ENCODE measurements around the gene PI4KA.

PI4KA gene

DNA sequence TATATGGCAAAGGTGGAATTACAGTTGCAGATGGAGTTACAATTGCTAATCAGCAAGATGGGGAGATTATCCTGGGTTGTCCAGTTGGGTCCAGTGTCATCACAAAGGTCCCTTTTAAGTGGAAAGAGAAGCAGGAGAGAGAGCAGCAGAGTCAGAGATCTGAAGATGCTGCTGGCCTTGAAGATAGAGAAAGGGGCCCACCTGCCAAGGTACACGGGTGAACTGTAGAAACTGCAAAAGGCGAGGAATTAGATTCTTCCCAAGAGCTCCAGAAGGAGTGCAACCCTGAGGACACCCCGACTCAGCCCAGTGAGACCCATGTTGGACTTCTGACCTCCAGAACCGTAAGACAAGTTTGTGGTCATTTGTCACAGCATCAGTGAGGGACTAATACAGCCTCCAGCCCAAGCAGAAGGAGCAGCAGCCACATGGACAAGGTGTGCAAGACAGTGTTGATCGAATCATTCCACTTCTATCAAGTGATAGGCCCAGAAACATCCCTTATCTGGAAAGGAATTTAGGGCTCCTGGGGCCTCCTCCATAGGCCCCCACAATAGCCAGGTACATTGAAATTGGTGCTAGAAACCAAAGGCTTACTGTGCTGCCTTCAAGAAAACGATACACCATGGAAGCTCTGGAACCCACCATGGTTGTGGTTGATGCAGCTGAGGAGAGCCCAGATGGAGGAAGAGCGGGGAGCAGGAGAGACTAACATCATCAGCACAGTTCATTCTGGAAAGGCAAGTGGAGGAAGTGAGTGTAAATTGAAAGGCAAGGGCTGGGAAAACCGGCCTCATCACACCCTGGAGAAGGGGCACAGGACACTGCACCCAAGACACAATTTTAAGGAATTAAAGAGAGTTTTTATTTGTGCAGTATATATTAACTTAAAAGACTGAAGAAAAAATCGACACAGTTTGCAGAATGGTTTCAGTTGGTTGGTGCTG is 23.5 kb upstream of the PI4KA start:
- no peak for DNase-seq

GRCh38 chr22:20881231-20881630 is 22.6 kb upstream of the PI4KA start:
- no peak for DNase-seq

DNA sequence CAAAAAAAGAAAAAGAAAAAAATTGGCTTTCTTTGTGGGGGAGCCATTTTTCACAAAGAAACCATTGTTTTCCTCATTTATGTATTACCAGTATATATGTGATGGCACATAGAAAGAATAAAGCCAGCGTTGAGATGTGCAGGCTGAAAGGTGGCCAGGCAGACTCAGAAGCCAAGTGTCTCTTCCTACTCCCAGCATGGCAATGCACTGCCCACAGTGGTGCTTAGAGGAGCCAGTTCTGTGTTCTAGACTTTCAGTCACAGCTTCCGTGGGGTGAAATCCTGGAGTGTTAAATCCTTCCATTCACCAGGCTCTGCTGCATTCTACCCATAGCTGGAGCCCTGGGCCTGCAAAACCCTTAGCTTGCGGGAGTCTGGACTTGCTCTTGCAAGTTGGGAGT is 19.1 kb upstream of the PI4KA start:
- DNase-seq: no peak

DNA sequence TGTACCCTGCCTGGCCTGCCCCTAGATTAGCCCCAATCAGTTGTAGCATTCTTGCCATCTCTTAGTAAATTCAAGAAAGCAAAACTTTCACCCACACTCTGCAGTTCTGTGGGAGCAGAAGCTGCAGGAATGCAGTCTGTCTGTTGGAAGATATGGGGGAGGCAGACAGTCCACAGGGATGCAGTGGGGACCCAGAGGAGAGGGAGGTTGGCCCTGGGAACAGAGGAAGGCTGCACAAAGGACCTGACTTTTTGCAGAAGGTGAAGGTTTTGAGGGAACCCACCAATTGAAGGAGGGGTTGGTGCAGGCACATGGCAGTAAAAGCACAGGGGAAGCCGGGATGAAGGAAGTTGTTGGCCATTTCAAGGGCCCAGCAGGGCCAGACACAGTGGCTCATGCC is 16.7 kb upstream of the PI4KA start:
- no peak for DNase-seq

DNA sequence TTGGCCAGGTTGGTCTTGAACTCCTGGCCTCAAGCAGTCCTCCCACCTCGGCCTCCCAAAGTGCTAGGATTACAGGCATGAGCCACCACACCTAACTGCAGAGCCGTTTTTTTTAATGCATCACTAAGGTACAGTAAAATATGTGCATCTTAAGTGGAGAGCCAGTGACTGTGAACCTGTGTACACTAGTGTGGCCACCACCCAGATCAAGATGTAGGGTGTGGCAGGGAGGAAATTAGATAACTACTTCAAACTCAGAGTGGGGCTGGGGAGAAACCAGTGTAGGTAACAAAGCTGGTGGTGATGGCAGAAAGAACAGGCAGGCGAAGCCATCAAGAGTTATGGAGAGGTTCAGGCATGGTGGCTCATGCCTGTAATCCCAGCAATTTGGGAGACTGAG is 14.6 kb upstream of the PI4KA start:
- DNase-seq: no peak

GRCh38 chr22:20869234-20869633 is 10.6 kb upstream of the PI4KA start:
- no peak for DNase-seq

GRCh38 chr22:20868025-20868962 is 9.7 kb upstream of the PI4KA start:
- DNase-seq: no peak

GRCh38 chr22:20867179-20868024 is 8.8 kb upstream of the PI4KA start:
- DNase-seq: no peak

GRCh38 chr22:20866736-20867135 is 8.1 kb upstream of the PI4KA start:
- no peak for DNase-seq

- no peak for DNase-seq
Measured at GRCh38 chr22:20865875-20866445, 7.3 kb upstream of the PI4KA start.

- DNase-seq: no peak
Measured at GRCh38 chr22:20865331-20865730, 6.7 kb upstream of the PI4KA start.

DNA sequence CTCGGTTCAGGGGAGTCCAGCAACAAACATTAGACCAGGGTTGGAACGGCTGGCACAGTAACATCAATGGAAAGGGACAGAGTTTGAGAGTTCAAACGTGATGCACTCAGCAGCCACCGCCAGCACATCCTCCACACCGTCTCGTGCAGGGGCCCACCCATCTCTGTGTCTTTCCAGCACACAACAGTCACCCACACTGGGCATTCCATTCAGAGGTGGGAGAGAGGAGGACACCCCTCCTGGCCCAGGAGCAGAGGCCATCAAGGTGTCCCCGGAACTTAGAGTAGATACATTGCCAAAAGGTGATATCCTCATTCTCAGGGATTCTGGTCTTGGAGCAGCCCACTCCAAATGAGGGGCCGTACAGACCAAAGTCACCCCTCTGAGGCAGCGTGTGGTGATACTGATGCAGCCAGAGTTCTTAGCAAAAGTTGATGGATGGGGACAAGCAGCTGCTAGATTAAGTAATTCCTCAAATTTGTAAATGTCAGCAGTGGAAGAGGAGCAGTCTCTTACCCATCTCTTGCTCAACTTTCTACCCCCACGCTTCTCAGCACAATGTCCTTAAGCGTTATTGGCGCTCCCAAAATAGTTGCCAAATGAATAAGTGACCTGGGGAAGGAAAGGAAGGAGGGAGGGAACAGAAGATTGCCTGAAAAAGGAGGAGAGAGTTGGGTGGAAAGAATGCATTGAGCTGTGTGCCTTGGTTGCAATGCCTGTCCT is 5.7 kb upstream of the PI4KA start:
- no peak for DNase-seq

GRCh38 chr22:20863366-20863765 is 4.8 kb upstream of the PI4KA start:
- DNase-seq: no peak

DNA sequence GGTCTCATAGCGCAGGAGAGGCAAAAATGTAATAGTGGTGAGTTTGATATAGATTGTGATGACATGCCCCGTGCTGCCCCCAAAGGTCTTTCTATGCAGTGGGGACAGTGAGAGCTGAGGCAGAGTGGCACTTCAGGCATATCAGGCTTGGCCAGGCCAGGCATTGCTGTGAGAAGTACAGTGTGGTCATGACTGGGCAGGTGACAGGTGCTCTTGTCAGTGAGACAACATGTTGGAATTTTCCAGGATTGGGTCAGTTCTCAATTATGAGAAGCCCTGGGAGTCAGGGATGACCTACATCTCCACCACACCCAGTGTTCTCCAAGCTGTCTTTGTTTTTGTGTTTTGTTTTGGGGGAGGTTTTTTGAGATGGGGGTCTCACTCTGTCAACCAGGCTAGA is 3.9 kb upstream of the PI4KA start:
- no peak for DNase-seq

DNA sequence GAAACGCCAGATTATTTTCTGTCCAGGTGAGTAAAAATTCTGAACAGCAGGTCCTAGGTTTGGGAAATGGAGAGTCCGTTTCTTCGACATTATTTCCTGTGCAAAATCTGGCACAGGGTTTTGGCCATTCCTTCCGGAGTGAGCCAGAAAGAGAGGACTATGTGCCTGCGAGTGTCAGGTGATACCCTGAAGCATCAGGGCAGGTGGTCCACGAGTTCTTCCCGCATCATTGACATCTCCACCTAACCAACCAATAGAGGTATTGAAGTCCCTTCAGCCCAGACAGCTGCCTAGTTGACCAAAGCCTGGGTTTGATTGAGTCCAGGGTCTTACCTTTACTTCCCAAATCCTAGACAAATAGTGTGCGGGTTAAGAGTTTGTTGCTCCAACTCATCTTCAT is 1.0 kb upstream of the PI4KA start:
- no peak for DNase-seq

GRCh38 chr22:20857838-20858614 is 585 bp downstream of the PI4KA start:
- DNase-seq: peak; percentile 61

DNA sequence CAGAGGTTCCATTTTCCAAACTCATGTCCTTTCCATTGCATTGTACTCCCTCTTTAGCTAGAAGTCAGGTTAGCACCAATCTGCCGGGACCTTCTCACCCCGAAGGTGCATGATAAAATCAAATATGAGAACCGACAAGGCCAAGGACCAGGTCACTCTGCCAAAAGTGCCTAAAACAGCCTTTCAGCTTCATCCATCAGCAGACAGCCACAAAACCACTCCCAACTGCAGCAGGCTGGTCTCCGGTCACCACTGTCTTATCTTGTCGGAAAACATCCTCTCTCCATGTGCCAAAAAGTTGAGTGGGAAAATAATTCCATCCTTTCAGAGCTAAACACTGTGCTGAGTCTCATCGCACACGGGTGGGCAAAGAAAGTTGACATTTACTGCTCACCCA is 1.4 kb downstream of the PI4KA start:
- no peak for DNase-seq

GRCh38 chr22:20853236-20853660 is 5.4 kb downstream of the PI4KA start:
- DNase-seq: no peak

DNA sequence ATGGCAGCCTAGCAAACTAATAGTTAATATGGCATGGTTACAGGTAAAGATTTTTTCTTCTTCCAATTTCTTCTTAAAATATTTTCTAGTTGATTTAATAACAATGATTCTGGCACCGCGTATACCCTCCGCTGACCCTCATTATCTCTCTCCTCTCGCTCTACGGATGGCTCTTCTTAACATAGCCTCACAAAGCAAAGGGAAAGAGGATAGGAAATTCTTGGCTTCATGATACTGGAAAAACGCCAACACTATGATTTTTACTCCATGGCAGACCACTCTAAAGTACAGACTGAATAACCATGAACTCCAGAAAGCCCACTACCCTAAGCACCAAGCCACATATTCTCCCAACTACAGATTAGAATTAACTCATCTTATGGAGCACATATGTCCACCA is 6.1 kb downstream of the PI4KA start:
- DNase-seq: no peak

DNA sequence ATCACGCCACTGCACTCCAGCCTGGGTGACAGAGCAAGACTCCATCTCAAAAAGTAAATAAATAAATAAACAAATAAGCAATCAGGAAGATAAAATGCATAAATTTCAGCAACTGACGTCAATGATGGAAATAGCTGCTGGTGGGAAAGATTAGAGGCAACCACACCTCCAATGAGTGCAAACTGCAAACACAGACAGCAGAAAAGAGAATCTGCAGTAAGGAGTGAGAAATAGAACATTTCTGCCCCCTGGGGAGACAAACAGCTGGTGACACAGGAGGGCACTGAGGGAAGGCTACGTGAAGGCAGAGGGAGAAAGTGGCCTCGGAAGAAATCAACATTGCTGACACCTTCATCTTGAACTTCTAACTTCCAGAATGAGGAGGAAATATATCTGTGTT is 6.5 kb downstream of the PI4KA start:
- DNase-seq: no peak

DNA sequence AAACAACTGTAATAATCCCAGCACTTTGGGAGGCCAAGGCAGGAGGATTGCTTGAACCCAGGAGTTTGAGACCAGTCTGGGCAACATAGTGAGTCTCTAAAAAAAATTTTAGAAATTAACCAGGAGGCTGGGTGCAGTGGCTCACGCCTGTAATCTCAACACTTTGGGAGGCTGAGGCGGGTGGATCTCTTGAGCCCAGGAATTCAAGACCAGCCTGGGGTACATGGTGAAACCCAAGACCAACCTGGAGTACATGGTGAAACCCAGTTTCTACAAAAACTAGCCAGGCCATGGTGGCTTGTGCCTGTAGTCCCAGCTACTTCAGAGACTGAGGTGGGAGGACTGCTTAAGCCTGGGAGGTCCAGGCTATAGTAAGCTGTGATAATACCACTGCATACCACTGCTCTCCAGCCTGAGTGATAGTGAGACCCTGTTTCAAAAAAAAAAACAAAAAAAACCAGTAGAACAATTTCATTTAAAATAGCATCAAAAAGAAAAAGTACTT is 11.2 kb downstream of the PI4KA start:
- DNase-seq: no peak

Data from DMS153 (cell line).